ENCODE measurements around the gene DOCK3.
"Not testable (repeated sequence)": the region's sequence is repeated elsewhere in the genome, so short reads cannot be mapped to it uniquely, and the experiment has no call there.

The DOCK3 gene

GRCh38 chr3:51257870-51258269 lies 583.1 kb downstream of the DOCK3 start:
- TF ChIP-seq GABPA (IDR thresholded peaks at IDR 0.05; ENCODE audit: low read depth) (no peak), SPI1 (IDR thresholded peaks at IDR 0.05; ENCODE audit: borderline replicate concordance, low read depth) (peak; percentile 16; the same call in 1 of the 2 replicates)
- Histone ChIP-seq H3K4me3 (replicated peaks; ENCODE audit: insufficient read depth, low read length) (no peak overlapping the region), H3K27me3 (ENCODE audit: insufficient read depth, poor library complexity, severe bottlenecking) (no peaks in the 10 kb centered on the region), H3K27ac (replicated peaks) (no peak overlapping the region)
- peak; percentile 35 to 53 for DNase-seq (ENCODE audit: low read depth in 1 of 2, low spot score in 1 of 2)

DNA sequence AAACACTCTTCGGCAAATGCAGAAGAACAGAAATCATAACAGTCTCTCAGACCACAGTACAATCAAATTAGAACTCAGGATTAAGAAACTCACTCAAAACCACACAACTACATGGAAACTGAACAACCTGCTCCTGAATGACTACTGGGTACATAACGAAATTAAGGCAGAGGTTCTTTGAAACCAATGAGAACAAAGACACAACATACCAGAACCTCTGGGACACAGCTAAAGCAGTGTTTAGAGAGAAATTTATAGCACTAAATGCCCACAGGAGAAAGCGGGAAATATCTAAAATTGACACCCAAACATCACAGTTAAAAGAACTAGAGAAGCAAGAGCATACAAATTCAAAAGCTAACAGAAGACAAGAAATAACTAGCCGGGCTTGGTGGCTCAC lies 589.4 kb downstream of the DOCK3 start:
- DNase-seq (ENCODE audit: low read depth in 1 of 2, low spot score in 1 of 2); H3K27me3 ChIP-seq (ENCODE audit: insufficient read depth, poor library complexity, severe bottlenecking); H3K27ac ChIP-seq (replicated peaks); H3K4me3 ChIP-seq (replicated peaks; ENCODE audit: insufficient read depth, low read length): not testable (repeated sequence)

DNA sequence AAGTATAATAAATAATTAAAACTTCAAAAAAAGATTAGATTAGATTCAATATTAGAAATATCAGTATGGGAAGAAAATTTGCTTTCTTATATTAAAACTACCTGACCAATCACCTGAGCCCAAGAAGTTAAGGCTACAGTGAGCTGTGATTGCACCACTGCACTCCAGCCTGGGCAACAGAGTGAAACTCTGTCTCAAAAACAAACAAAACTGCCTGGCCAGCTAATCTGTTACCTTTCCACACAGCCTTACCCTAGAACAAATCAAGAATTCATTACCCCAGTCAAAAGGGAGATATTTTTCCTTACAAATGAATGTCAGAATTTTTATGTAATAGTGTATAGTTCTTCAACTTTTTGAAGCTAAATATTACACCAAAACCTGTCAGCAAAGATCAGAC lies 593.4 kb downstream of the DOCK3 start:
- no peaks in the 10 kb centered on the region for H3K27me3 ChIP-seq (ENCODE audit: insufficient read depth, poor library complexity, severe bottlenecking)
- TF ChIP-seq, protein P1, sequence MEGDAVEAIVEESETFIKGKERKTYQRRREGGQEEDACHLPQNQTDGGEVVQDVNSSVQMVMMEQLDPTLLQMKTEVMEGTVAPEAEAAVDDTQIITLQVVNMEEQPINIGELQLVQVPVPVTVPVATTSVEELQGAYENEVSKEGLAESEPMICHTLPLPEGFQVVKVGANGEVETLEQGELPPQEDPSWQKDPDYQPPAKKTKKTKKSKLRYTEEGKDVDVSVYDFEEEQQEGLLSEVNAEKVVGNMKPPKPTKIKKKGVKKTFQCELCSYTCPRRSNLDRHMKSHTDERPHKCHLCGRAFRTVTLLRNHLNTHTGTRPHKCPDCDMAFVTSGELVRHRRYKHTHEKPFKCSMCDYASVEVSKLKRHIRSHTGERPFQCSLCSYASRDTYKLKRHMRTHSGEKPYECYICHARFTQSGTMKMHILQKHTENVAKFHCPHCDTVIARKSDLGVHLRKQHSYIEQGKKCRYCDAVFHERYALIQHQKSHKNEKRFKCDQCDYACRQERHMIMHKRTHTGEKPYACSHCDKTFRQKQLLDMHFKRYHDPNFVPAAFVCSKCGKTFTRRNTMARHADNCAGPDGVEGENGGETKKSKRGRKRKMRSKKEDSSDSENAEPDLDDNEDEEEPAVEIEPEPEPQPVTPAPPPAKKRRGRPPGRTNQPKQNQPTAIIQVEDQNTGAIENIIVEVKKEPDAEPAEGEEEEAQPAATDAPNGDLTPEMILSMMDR (IDR thresholded peaks at IDR 0.05; ENCODE audit: insufficient read depth, low read length): no peak
- TF ChIP-seq GABPA (IDR thresholded peaks at IDR 0.05; ENCODE audit: low read depth): no peak
- TF ChIP-seq POLR2AphosphoS5 (IDR thresholded peaks at IDR 0.05; ENCODE audit: low read depth): no peak
- TF ChIP-seq, protein P2, sequence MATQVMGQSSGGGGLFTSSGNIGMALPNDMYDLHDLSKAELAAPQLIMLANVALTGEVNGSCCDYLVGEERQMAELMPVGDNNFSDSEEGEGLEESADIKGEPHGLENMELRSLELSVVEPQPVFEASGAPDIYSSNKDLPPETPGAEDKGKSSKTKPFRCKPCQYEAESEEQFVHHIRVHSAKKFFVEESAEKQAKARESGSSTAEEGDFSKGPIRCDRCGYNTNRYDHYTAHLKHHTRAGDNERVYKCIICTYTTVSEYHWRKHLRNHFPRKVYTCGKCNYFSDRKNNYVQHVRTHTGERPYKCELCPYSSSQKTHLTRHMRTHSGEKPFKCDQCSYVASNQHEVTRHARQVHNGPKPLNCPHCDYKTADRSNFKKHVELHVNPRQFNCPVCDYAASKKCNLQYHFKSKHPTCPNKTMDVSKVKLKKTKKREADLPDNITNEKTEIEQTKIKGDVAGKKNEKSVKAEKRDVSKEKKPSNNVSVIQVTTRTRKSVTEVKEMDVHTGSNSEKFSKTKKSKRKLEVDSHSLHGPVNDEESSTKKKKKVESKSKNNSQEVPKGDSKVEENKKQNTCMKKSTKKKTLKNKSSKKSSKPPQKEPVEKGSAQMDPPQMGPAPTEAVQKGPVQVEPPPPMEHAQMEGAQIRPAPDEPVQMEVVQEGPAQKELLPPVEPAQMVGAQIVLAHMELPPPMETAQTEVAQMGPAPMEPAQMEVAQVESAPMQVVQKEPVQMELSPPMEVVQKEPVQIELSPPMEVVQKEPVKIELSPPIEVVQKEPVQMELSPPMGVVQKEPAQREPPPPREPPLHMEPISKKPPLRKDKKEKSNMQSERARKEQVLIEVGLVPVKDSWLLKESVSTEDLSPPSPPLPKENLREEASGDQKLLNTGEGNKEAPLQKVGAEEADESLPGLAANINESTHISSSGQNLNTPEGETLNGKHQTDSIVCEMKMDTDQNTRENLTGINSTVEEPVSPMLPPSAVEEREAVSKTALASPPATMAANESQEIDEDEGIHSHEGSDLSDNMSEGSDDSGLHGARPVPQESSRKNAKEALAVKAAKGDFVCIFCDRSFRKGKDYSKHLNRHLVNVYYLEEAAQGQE (IDR thresholded peaks at IDR 0.05; ENCODE audit: insufficient replicate concordance, low read depth): no peak
- TF ChIP-seq SPI1 (IDR thresholded peaks at IDR 0.05; ENCODE audit: borderline replicate concordance, low read depth): no peak
- no peak overlapping the region for H3K4me3 ChIP-seq (replicated peaks; ENCODE audit: insufficient read depth, low read length)
- no peak for DNase-seq (ENCODE audit: low read depth in 1 of 2, low spot score in 1 of 2)
- no peak overlapping the region for H3K27ac ChIP-seq (replicated peaks)

GRCh38 chr3:51269466-51269865 lies 594.7 kb downstream of the DOCK3 start:
- Histone ChIP-seq H3K27ac (replicated peaks) (no peak overlapping the region), H3K27me3 (ENCODE audit: insufficient read depth, poor library complexity, severe bottlenecking) (no peaks in the 10 kb centered on the region), H3K4me3 (replicated peaks; ENCODE audit: insufficient read depth, low read length) (no peak overlapping the region)
- TF ChIP-seq GABPA (IDR thresholded peaks at IDR 0.05; ENCODE audit: low read depth) (no peak), SPI1 (IDR thresholded peaks at IDR 0.05; ENCODE audit: borderline replicate concordance, low read depth) (no peak), POLR2AphosphoS5 (IDR thresholded peaks at IDR 0.05; ENCODE audit: low read depth) (no peak)
- TF ChIP-seq, protein P2 (IDR thresholded peaks at IDR 0.05; ENCODE audit: insufficient replicate concordance, low read depth): no peak
- TF ChIP-seq, protein P1 (IDR thresholded peaks at IDR 0.05; ENCODE audit: insufficient read depth, low read length): no peak
- DNase-seq (ENCODE audit: low read depth in 1 of 2, low spot score in 1 of 2): no peak

- Histone ChIP-seq H3K27me3 (ENCODE audit: insufficient read depth, poor library complexity, severe bottlenecking) (no peaks in the 10 kb centered on the region), H3K4me3 (replicated peaks; ENCODE audit: insufficient read depth, low read length) (no peak overlapping the region), H3K27ac (replicated peaks) (no peak overlapping the region)
- no peak for DNase-seq (ENCODE audit: low read depth in 1 of 2, low spot score in 1 of 2)
- no peak for TF ChIP-seq GABPA (IDR thresholded peaks at IDR 0.05; ENCODE audit: low read depth)
- TF ChIP-seq, protein P1 (IDR thresholded peaks at IDR 0.05; ENCODE audit: insufficient read depth, low read length): no peak
- TF ChIP-seq POLR2AphosphoS5 (IDR thresholded peaks at IDR 0.05; ENCODE audit: low read depth): no peak
- TF ChIP-seq SPI1 (IDR thresholded peaks at IDR 0.05; ENCODE audit: borderline replicate concordance, low read depth): no peak
- TF ChIP-seq, protein P2 (IDR thresholded peaks at IDR 0.05; ENCODE audit: insufficient replicate concordance, low read depth): no peak
These were observed 595.8 kb downstream of the DOCK3 start for GRCh38 chr3:51270559-51270958.

All from HL-60 (cell line).